PC-9 (cell line): ENCODE measurements around the gene ATP8A1. TPM values are rescaled to one million over a fixed set of nuclear protein-coding genes. Genes with fewer than 3 reads are reported as not detected.
"Not testable (repeated sequence)": the region's sequence is repeated elsewhere in the genome, so short reads cannot be mapped to it uniquely, and the experiment has no call there.

Experiments used
- BruUV-seq: library from RNA; stranded (reverse); fragments of 400-500 nt; replicated peaks from 2 replicates; lab custom pipeline; 2021; lab: Mats Ljungman, UMichigan
- CTCF ChIA-PET: fragments of 300-600 bp; sonication (Branson Sonifier 250); formaldehyde crosslinking; loops from one replicate; lab custom pipeline; 2022; ENCODE audit warnings: antibody characterized with exemption; lab: Charles Lee
- POLR2A ChIA-PET: fragments of 300-600 bp; sonication (Branson Sonifier 250); formaldehyde crosslinking; loops from one replicate; lab custom pipeline; 2022; ENCODE audit warnings: antibody characterized with exemption; ENCODE audit not compliant: unreplicated experiment; lab: Charles Lee
- DNase-seq, 2 experiments: peaks; one replicate each; pipeline versions ENCODE4 v3.0.0 to v3.0.0-alpha.2; 2015 to 2022; ENCODE audit warnings: mixed read lengths in 1 of 2
- H2AFZ ChIP-seq: fragments of 200-600 bp; sonication (generic); 2 replicates; pipeline ENCODE4 v1.8.1; 2017; ENCODE audit warnings: antibody characterized with exemption
- H3F3A ChIP-seq: fragments of 200-600 bp; sonication (generic); 2 replicates; pipeline ENCODE4 v1.8.1; 2017; ENCODE audit warnings: antibody characterized with exemption, mild to moderate bottlenecking, low read depth; ENCODE audit not compliant: insufficient read depth
- H3K27ac ChIP-seq: fragments of 200-600 bp; sonication (generic); 2 replicates; pipeline ENCODE4 v1.6.1; 2016; ENCODE audit warnings: mixed run types
- H3K27me3 ChIP-seq: fragments of 200-600 bp; sonication (generic); 2 replicates; pipeline ENCODE4 v1.6.1; 2016; ENCODE audit warnings: low read depth, mixed run types; ENCODE audit not compliant: insufficient read depth
- H3K36me3 ChIP-seq: fragments of 200-600 bp; sonication (generic); 2 replicates; pipeline ENCODE4 v1.6.1; 2016; ENCODE audit warnings: low read depth, mixed run types
- H3K4me1 ChIP-seq: fragments of 200-600 bp; sonication (generic); replicated peaks from 2 replicates; pipeline ENCODE4 v1.6.1; 2016; ENCODE audit warnings: mixed run types; ENCODE audit not compliant: insufficient read depth
- H3K4me2 ChIP-seq: fragments of 200-600 bp; sonication (generic); 2 replicates; pipeline ENCODE4 v1.6.1; 2017; ENCODE audit warnings: mixed run types
- H3K4me3 ChIP-seq: fragments of 200-600 bp; sonication (generic); 2 replicates; pipeline ENCODE4 v1.6.1; 2016; ENCODE audit warnings: mixed run types
- H3K79me2 ChIP-seq: fragments of 200-600 bp; sonication (generic); 2 replicates; pipeline ENCODE4 v1.6.1; 2017; ENCODE audit warnings: low read depth, mixed run types
- H3K9me2 ChIP-seq: fragments of 200-600 bp; sonication (generic); 2 replicates; pipeline ENCODE4 v1.8.1; 2017; ENCODE audit warnings: mild to moderate bottlenecking; ENCODE audit not compliant: insufficient read depth
- H3K9me3 ChIP-seq: fragments of 200-600 bp; sonication (generic); 2 replicates; pipeline ENCODE4 v1.8.1; 2016; ENCODE audit warnings: low read depth; ENCODE audit not compliant: insufficient read depth
- H4K20me1 ChIP-seq: fragments of 200-600 bp; sonication (generic); 2 replicates; pipeline ENCODE4 v1.8.1; 2017; ENCODE audit not compliant: insufficient read depth
- CTCF ChIP-seq: fragments of 200-600 bp; sonication (generic); conservative IDR thresholded peaks from 2 replicates; pipeline ENCODE4 v1.6.1; 2017; ENCODE audit warnings: mixed run types, antibody characterized with exemption, mild to moderate bottlenecking, moderate library complexity
- EZH2 ChIP-seq: fragments of 200-600 bp; sonication (generic); IDR thresholded peaks from 2 replicates; pipeline ENCODE4 v1.8.0; 2017; ENCODE audit warnings: antibody characterized with exemption, low read depth
- intact Hi-C: fragments of 100-400 bp; cut with micrococcal nuclease; formaldehyde crosslinking; loops from one replicate; pipeline ENCODE4 v1.10.0; 2022; ENCODE audit not compliant: unreplicated experiment
- total RNA-seq: library from RNA; stranded (reverse); gene quantifications from 2 replicates; pipeline ENCODE4 v1.2.3, GENCODE V29; 2021

The ATP8A1 gene
- total RNA-seq, 1 experiment from 2014 or later: not detected

GRCh38 chr4:42381666-42382065 is 275.2 kb downstream of the ATP8A1 start:
- TF ChIP-seq CTCF (no peak), EZH2 (no peak)
- H3K9me2 ChIP-seq: no peaks in the 10 kb centered on the region
- no peaks in the 10 kb centered on the region for H3K36me3 ChIP-seq
- DNase-seq: no peak
- H3K4me3 ChIP-seq: no peak overlapping the region
- peaks cover 4% of the 10 kb centered on the region; the same call in 1 of the 2 replicates for H3K27me3 ChIP-seq
- CTCF ChIA-PET: no interaction called here
- no peak overlapping the region for H2AFZ ChIP-seq
- H3K79me2 ChIP-seq: no peaks in the 10 kb centered on the region
- H3K4me1 ChIP-seq: no peaks in the 10 kb centered on the region
- intact Hi-C loops: no loop called here
- BruUV-seq: no TSS peak
- no peaks in the 10 kb centered on the region for H3F3A ChIP-seq
- H3K9me3 ChIP-seq: no peaks in the 10 kb centered on the region
- no peaks in the 10 kb centered on the region for H4K20me1 ChIP-seq
- POLR2A ChIA-PET: no interaction called here
- no peak overlapping the region for H3K27ac ChIP-seq
- no peak overlapping the region for H3K4me2 ChIP-seq

- intact Hi-C loops: no loop called here
- no peak overlapping the region for H3K4me3 ChIP-seq
- no peaks in the 10 kb centered on the region for H4K20me1 ChIP-seq
- peaks cover 10% of the 10 kb centered on the region; the same call in 1 of the 2 replicates for H3K27me3 ChIP-seq
- H3K79me2 ChIP-seq: no peaks in the 10 kb centered on the region
- POLR2A ChIA-PET: no interaction called here
- TF ChIP-seq EZH2 (no peak), CTCF (no peak)
- no peaks in the 10 kb centered on the region for H3K9me2 ChIP-seq
- H3K9me3 ChIP-seq: no peaks in the 10 kb centered on the region
- no peaks in the 10 kb centered on the region for H3K36me3 ChIP-seq
- H3K27ac ChIP-seq: no peak overlapping the region
- CTCF ChIA-PET: no interaction called here
- H3K4me2 ChIP-seq: no peak overlapping the region
- DNase-seq: no peak
- no TSS peak for BruUV-seq
- H3F3A ChIP-seq: no peaks in the 10 kb centered on the region
- no peak overlapping the region for H2AFZ ChIP-seq
- H3K4me1 ChIP-seq: no peaks in the 10 kb centered on the region
These were observed 279.4 kb downstream of the ATP8A1 start for GRCh38 chr4:42377497-42377896.

GRCh38 chr4:42372303-42372702 is 284.6 kb downstream of the ATP8A1 start:
- H4K20me1 ChIP-seq, BruUV-seq, H3K36me3 ChIP-seq, H3K27me3 ChIP-seq, H3K4me3 ChIP-seq, H3K9me3 ChIP-seq, H3K4me2 ChIP-seq, H3K9me2 ChIP-seq, H3K79me2 ChIP-seq, DNase-seq, CTCF ChIA-PET, POLR2A ChIA-PET, H3K4me1 ChIP-seq, intact Hi-C loops, H2AFZ ChIP-seq, H3K27ac ChIP-seq, H3F3A ChIP-seq: not testable (repeated sequence)
